Sigmoid colon (tissue), 7 donors: ENCODE results near the gene IDI2. TPM values are rescaled to one million over a fixed set of nuclear protein-coding genes. Genes with fewer than 3 reads are reported as not detected.
A peak's percentile ranks its signal among the peaks of the same experiment; 100 is the strongest.

ENCODE experiments used
- DNase-seq: peaks from one replicate; pipeline ENCODE4 v3.0.0-alpha.2; 2019
- H3K27ac ChIP-seq, 4 donors: fragments of 200-600 bp; sonication (generic); one replicate each; pipeline ENCODE4 v1.5.1; 2016 to 2019; ENCODE audit warnings: mild to moderate bottlenecking in 1 of 4
- H3K27me3 ChIP-seq, 3 donors: fragments of 200-600 bp; sonication (generic); one replicate each; pipeline ENCODE4 v1.5.1; 2019; ENCODE audit warnings: mild to moderate bottlenecking in 1 of 3
- H3K36me3 ChIP-seq, 4 donors: fragments of 200-600 bp; sonication (generic); one replicate each; pipeline ENCODE4 v1.5.1; 2016 to 2019
- H3K4me1 ChIP-seq, 4 donors: fragments of 200-600 bp; sonication (generic); one replicate each; pipeline ENCODE4 v1.5.1; 2017 to 2019
- H3K4me3 ChIP-seq, 4 donors: fragments of 200-600 bp; sonication (generic); one replicate each; pipeline ENCODE4 v1.5.1; 2017 to 2019; ENCODE audit warnings: mild to moderate bottlenecking in 2 of 4, moderate library complexity in 1 of 4
- H3K9me3 ChIP-seq, 4 donors: fragments of 200-600 bp in 3 of 4; sonication (generic) in 3 of 4; one replicate each; pipeline versions ENCODE4 v1.5.1 to v1.6.1; 2013 to 2019
- CTCF ChIP-seq, 4 experiments: fragments of 450-650 bp in 3 of 4; fragments of 200-600 bp in 1 of 4; IDR thresholded peaks; one replicate each; pipeline ENCODE4 v1.5.1; 2016 to 2019; ENCODE audit warnings: antibody characterized with exemption in 4 of 4, mild to moderate bottlenecking in 3 of 4, moderate library complexity in 2 of 4
- EP300 ChIP-seq, 4 donors: sonication (generic); formaldehyde crosslinking; IDR thresholded peaks; one replicate each; pipeline ENCODE4 v1.6.1; 2017; ENCODE audit warnings: antibody characterized with exemption in 4 of 4
- POLR2A ChIP-seq, 2 donors: fragments of 450-650 bp; IDR thresholded peaks; one replicate each; pipeline ENCODE4 v1.6.1; 2016; ENCODE audit warnings: antibody characterized with exemption in 2 of 2, mild to moderate bottlenecking in 2 of 2, moderate library complexity in 2 of 2
- POLR2AphosphoS5 ChIP-seq, 4 donors: sonication (generic); formaldehyde crosslinking; IDR thresholded peaks; one replicate each; pipeline ENCODE4 v1.6.1; 2017; ENCODE audit warnings: antibody characterized with exemption in 4 of 4
- WGBS, 2 donors: extraction: QIAGEN DNeasy Blood & Tissue Kit; methylation state at CpG; one replicate each; pipeline ENCODE4 v1.1.7; 2013; 5-methylcytosine and 5-hydroxymethylcytosine counted together
- intact Hi-C: fragments of 100-400 bp; cut with DNase I; formaldehyde crosslinking; loops from one replicate; pipeline ENCODE4 v1.15.1; 2023
- polyA plus RNA-seq, 3 donors: library from polyadenylated mRNA; stranded (reverse); fragments of 200-250 nt; gene quantifications; one replicate each; pipeline ENCODE4 v1.2.3, GENCODE V29; 2013
- total RNA-seq, 4 donors: library from RNA; depleted of rRNA; stranded (reverse); fragments of >200 nt; gene quantifications; one replicate each; pipeline ENCODE4 v1.1.0, GENCODE V29; 2016
- donor health status: healthy with polysubstance abuse.
- donor health status: Bipolar disorder and iron deficiency.
- donor health status: healthy.

IDI2 gene
- total and polyA plus RNA-seq, 7 donors, result not detected

GRCh38 chr10:970311-971149 lies 55.1 kb downstream of the IDI2 start:
- H3K36me3 ChIP-seq, result no peaks in the 10 kb centered on the region
- peak overlapping the region; percentile 1 to 65 (median 34) for H3K27ac ChIP-seq
- H3K4me3 ChIP-seq, result no peak overlapping the region
- intact Hi-C loops, result no loop called here
- no peaks in the 10 kb centered on the region for H3K27me3 ChIP-seq
- 20 to 49% methylated on average over 14 of the region's 14 CpGs for WGBS, 2 donors
- peaks cover 0 to 9% (median 4%) of the 10 kb centered on the region in 4 donors for H3K4me1 ChIP-seq
- TF ChIP-seq POLR2A (IDR thresholded peaks at IDR 0.05) (no peak), POLR2AphosphoS5 (IDR thresholded peaks at IDR 0.05) (no peak), EP300 (IDR thresholded peaks at IDR 0.05) (no peak), CTCF (IDR thresholded peaks at IDR 0.05) (no peak)
- no peak for DNase-seq
- no peaks in the 10 kb centered on the region for H3K9me3 ChIP-seq

DNA sequence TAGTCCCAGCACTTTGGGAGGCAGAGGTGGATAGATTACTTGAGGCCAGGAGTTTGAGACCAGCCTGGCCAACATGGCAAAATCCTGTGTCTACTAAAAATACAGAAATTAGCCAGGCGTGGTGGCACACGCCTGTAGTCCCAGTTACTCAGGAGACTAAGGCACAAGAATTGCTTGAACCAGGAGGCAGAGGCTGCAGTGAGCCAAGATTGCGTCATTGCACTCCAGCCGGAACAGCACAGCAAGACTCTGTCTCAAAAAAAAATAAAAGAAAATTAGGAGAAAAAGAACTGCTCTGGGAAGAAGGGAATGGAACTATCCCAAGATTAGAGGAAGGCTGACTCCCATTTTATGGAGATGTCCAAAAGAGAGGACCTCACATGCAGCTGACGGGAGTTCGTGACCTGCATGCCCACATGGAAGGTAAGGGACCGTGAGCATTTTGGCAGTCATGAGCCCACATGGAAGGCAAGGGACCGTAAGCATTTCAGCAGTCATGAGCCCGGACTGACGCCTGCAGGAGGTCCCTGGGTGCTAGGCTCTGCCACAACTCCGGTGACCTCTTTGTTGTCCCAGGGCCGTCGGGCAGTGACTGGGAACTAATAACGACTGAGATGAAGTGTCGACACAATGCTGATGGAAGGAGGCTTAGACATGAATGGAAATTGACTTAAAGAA lies 56.0 kb downstream of the IDI2 start:
- peaks cover 0 to 9% (median 4%) of the 10 kb centered on the region in 4 donors for H3K4me1 ChIP-seq
- intact Hi-C loops, result no loop called here
- peak overlapping the region in 1 of 4 donors; percentile 65 for H3K27ac ChIP-seq
- no peak for DNase-seq
- no peak for TF ChIP-seq POLR2AphosphoS5 (IDR thresholded peaks at IDR 0.05)
- no peak for TF ChIP-seq POLR2A (IDR thresholded peaks at IDR 0.05)
- no peak for TF ChIP-seq EP300 (IDR thresholded peaks at IDR 0.05)
- no peak for TF ChIP-seq CTCF (IDR thresholded peaks at IDR 0.05)
- 87 to 91% methylated on average over 15 of the region's 15 CpGs for WGBS, 2 donors
- H3K36me3 ChIP-seq, result no peaks in the 10 kb centered on the region
- H3K4me3 ChIP-seq, result no peak overlapping the region
- H3K9me3 ChIP-seq, result no peaks in the 10 kb centered on the region
- no peaks in the 10 kb centered on the region for H3K27me3 ChIP-seq

Other genes starting within 250 kb of the IDI2 start
- 10 to 100 TPM; 31.7 to 57.6 (median 40.8) TPM for gene LARP4B, start 94.2 kb downstream of the IDI2 start, total RNA-seq
- 10 to 100 TPM; 11.4 to 31.9 (median 17.1) TPM for gene LARP4B, start 94.2 kb downstream of the IDI2 start, polyA plus RNA-seq
- 10 to 100 TPM; 12.0 to 22.8 (median 19.6) TPM for gene GTPBP4, start 37.4 kb downstream of the IDI2 start, total RNA-seq
- 10 to 100 TPM in 2 of 3 donors, 1 to 10 TPM in 1; 8.1 to 38.7 (median 12.0) TPM for gene GTPBP4, start 37.4 kb downstream of the IDI2 start, polyA plus RNA-seq
- gene IDI1, start 23.3 kb upstream of the IDI2 start, total RNA-seq, result 10 to 100 TPM; 22.4 to 35.8 (median 32.1) TPM
- gene IDI1, start 23.3 kb upstream of the IDI2 start, polyA plus RNA-seq, result 100 to 1,000 TPM in 2 of 3 donors, 10 to 100 TPM in 1; 91.3 to 223 (median 100) TPM
- 10 to 100 TPM in 3 of 4 donors, 1 to 10 TPM in 1; 9.6 to 25.5 (median 18.6) TPM for gene WDR37, start 30.5 kb upstream of the IDI2 start, total RNA-seq
- 10 to 100 TPM in 1 of 3 donors, 1 to 10 TPM in 2; 5.4 to 10.6 (median 7.2) TPM for gene WDR37, start 30.5 kb upstream of the IDI2 start, polyA plus RNA-seq